Mucosa of descending colon (tissue), 3 donors: Measurements from ENCODE around the gene PDE6B. TPM values are rescaled to one million over a fixed set of nuclear protein-coding genes. Genes with fewer than 3 reads are reported as not detected.

Experiments
- ATAC-seq: fragments of 200-7000 bp; cut with Tn5 transposase; one replicate; pipeline ENCODE4 v1.9.1; 2020; ENCODE audit warnings: mild to moderate bottlenecking, moderate library complexity
- DNase-seq, 3 donors: peaks; one replicate each; pipeline ENCODE4 v3.0.0-alpha.2; 2020
- H3K36me3 ChIP-seq: fragments of 200-600 bp; one replicate; pipeline ENCODE4 v1.8.0; 2021; ENCODE audit warnings: low read depth, mild to moderate bottlenecking
- H3K4me1 ChIP-seq: fragments of 200-600 bp; one replicate; pipeline ENCODE4 v1.8.0; 2021; ENCODE audit warnings: low read depth, mild to moderate bottlenecking
- H3K4me3 ChIP-seq: fragments of 200-600 bp; one replicate; pipeline ENCODE4 v1.8.0; 2021; ENCODE audit warnings: mild to moderate bottlenecking
- H3K9me3 ChIP-seq: fragments of 200-600 bp; one replicate; pipeline ENCODE4 v1.8.0; 2021; ENCODE audit warnings: mild to moderate bottlenecking
- CTCF ChIP-seq: fragments of 200-600 bp; IDR thresholded peaks from one replicate; pipeline ENCODE4 v1.8.0; 2022; ENCODE audit warnings: antibody characterized with exemption, mild to moderate bottlenecking
- intact Hi-C, 2 donors: fragments of 100-400 bp; cut with DNase I in 1 of 2; cut with micrococcal nuclease in 1 of 2; formaldehyde crosslinking; loops; one replicate each; pipeline versions ENCODE4 v1.11.0 to v1.11.1; 2022; cut with DNase I, micrococcal nuclease
- long read RNA-seq, 2 donors: library from polyadenylated mRNA; unstranded; transcript quantifications; one replicate each; pipeline ENCODE4 v2.0.0, GENCODE V29; 2019 to 2021
- total RNA-seq, 3 donors: library from RNA; stranded (reverse); fragmentation: NEBNext Ultra II Directional in 2 of 3; extraction: Animal tissue kit (Norgen Biotek cat#: 25700) in 2 of 3; gene quantifications; one replicate each; pipeline versions ENCODE4 v1.2.1 to v1.2.4, GENCODE V29; 2021 to 2023
- donor health status: DM: no; HTN: no; CAD: no; lungs with moderate emphysema.
- donor health status: DM: no; HTN: no; CAD: no.
- donor health status: DM: no; HTN: yes; CAD: no.

Gene PDE6B
- total RNA-seq, result 1 to 10 TPM; 1.0 to 2.9 (median 1.2) TPM
- long read RNA-seq, donor 1, partial matches to known transcripts, result 3 of 4 reads
- long read RNA-seq, donor 1, other reads (novel, unspliced or antisense), result 1 of 4 reads
- long read RNA-seq, donor 2, partial matches to known transcripts, result 1 of 1 reads
- long read RNA-seq, donor 2, other reads (novel, unspliced or antisense), result 0 of 1 reads

- no peaks in the 10 kb centered on the region for H3K4me1 ChIP-seq
- H3K36me3 ChIP-seq, result no peaks in the 10 kb centered on the region
- H3K9me3 ChIP-seq, result no peaks in the 10 kb centered on the region
- intact Hi-C loops, result no loop called here
- no peak for ATAC-seq
- TF ChIP-seq CTCF, result no peak
- H3K4me3 ChIP-seq, result no peak within 1 kb of the TSS
- DNase-seq, result no peak
Observed at GRCh38 chr4:624705-625590, at the start of gene PDE6B. TSS of gene PDE6B (plus strand) at chr4:625573. CDS start at chr4:625627, 54 bp downstream.

GRCh38 chr4:576245-576821, 49.0 kb upstream of the PDE6B start, which contains the start of gene TMEM271:
TSS of gene TMEM271 (minus strand) at chr4:576295. CDS start at chr4:576062, 233 bp downstream.
- no peaks in the 10 kb centered on the region for H3K36me3 ChIP-seq
- H3K4me1 ChIP-seq, result no peaks in the 10 kb centered on the region
- DNase-seq, result no peak
- intact Hi-C loops, result no loop called here
- ATAC-seq, result no peak
- TF ChIP-seq CTCF, result no peak
- H3K4me3 ChIP-seq, result no peak within 1 kb of the TSS
- no peaks in the 10 kb centered on the region for H3K9me3 ChIP-seq

- DNase-seq, result no peak
- ATAC-seq, result no peak
- H3K9me3 ChIP-seq, result no peaks in the 10 kb centered on the region
Observed at GRCh38 chr4:576991-577498, 48.3 kb upstream of the PDE6B start.

GRCh38 chr4:577499-578450, 47.6 kb upstream of the PDE6B start:
- H3K4me1 ChIP-seq, result no peaks in the 10 kb centered on the region
- no peak for TF ChIP-seq CTCF
- H3K4me3 ChIP-seq, result no peak overlapping the region
- DNase-seq, result no peak
- H3K9me3 ChIP-seq, result no peaks in the 10 kb centered on the region
- peak; percentile 16 for ATAC-seq
- intact Hi-C loops, result no loop called here
- no peaks in the 10 kb centered on the region for H3K36me3 ChIP-seq

More at GRCh38 chr4:576991-577498, 48.3 kb upstream of the PDE6B start:
- no peak for TF ChIP-seq CTCF
- no peak overlapping the region for H3K4me3 ChIP-seq
- no peaks in the 10 kb centered on the region for H3K36me3 ChIP-seq
- intact Hi-C loops, result no loop called here
- no peaks in the 10 kb centered on the region for H3K4me1 ChIP-seq
